Activated CD4-positive, alpha-beta T cell treated with anti-CD3 and anti-CD28 coated beads, Interleukin-2, amount 50 U/mL, for 16 hours (primary cell): ENCODE data around the gene TSTD1.

Experiments
- DNase-seq: peaks from one replicate; pipeline ENCODE4 v3.0.0-alpha.2; 2020

The TSTD1 gene, protein sequence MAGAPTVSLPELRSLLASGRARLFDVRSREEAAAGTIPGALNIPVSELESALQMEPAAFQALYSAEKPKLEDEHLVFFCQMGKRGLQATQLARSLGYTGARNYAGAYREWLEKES

DNA sequence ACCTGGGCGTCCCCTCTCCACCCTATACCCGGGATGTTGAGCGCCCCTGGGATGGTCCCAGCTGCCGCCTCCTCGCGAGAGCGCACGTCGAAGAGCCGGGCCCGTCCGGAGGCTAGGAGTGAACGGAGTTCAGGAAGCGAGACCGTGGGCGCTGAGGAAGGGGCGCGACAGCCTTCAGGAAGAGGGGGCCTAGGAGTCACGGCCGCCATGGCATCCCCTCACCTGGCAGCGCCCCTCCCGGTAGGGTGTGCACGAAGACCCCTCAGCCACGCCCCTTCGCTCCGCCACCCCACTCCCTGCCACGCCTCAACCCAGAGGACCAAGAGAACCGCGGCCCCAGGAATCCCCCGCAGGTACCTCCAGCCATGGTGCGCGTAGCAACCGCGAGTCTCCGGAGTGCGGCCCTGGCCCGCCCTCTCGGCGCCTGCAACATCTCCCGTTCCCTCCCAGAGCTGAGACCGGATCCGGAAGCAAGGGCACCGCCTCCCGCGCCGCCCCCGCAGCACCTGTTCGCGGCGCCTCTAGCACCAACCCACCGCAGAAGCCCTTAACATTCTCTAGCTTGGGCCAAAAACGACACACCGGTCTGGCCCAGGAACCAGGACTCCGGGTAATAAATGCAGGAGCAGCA lies at the start of gene TSTD1:
TSTD1 (minus strand) TSS at position 442 of the 631 bp plus-strand sequence; CDS start at position 367, 75 bp downstream.
- DNase-seq: peak; percentile 85

GRCh38 chr1:161086457-161086856 lies 47.7 kb upstream of the TSTD1 start:
- no peak for DNase-seq

DNA sequence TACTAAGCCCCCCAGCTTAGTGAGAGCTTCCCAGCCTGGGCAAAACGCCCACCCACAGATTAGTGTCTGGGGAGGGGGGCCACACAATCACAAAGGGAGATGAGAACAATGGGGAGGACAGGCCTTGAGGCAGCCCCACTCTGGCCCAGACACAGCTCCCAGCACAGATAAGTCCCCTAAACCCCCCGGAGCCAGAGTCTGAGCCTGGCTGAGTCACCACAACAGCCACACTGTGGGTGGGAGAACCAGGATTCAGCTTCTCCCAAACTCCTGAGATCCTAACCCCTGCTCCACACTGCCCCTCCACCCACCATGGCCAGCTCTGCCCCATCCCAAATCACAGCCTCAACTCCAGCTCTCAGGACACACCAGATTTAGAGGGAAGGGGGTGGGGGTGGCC lies 46.4 kb upstream of the TSTD1 start:
- no peak for DNase-seq

DNA sequence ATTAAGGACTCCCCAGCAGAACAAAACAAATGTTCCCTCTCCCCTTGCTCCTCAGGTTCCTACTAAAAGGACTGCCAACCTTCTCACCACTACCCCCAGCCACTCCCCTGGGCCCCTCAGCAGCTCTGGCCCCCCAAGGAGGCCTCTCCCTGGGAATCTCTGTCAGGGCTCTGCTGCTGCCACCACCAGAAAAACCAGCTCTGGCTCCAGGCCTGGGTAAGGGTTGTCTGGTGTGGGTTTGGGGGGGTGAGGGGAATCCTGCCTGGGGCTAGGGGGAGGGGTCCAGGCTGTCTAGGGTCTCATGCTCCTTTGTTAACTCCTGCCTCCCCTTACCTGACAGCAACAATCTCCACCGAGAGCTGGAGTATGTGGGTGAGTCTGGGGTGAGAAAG lies 45.8 kb upstream of the TSTD1 start:
- no peak for DNase-seq

DNA sequence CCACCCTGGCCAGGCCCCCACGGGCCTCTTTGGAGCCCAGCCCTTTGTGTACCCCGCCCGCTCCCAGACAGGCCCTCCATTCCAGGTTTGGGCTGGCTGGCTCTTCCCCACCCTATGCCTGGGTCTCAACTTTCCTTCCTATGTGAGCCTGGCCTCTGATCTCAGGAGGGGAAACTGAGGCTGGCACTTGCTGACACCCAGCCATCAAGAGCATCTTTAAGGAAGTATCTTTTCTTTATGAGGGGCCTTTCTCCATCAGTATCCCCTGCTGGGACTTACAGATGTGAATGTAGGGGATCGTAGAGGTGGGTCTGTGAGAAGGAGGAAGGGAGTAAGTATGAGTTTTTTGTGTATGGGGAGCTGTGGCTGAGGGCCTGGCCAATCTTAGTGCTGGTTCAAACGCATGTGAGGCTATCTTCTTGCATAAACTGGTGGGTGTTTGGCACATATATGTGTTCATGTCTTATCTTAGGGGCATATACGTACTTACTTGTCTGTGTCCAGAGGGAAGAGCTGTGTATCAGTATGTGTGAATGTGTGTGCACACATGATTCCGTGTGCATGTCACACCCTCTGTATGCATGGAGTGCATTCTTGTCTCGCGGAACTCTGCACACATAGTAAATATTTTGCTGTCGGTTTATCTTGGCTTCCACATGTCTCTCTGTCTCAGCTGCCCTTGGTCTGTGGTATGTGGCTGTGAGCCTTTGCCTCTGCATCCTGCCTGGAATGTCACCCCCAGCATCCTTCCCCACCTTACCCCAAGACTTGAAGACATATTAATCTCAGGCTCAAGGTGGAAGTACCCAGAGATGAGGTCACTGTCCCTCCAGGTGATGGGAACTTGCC lies 45.2 kb upstream of the TSTD1 start:
- DNase-seq: no peak

GRCh38 chr1:161082996-161083747 lies 44.4 kb upstream of the TSTD1 start:
- no peak for DNase-seq

DNA sequence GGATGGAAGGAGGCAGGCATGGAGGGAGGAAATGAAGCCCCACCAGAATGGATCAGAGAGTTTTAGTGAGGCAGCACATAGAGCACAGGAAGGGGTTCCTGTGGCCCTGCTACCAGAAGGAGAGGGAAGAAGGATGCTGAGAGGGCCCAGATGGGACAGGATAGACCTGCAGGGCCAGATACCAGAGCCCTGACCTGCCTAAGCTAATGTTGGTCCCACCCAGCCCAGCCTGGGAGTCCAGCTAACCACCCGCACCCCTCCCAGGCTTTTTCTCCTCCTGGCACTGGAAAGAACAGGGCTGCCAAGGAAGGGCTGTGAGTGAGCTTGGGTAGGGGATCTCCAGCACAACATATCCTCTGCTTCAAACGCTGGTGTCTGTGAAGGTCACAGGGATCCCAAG lies 43.7 kb upstream of the TSTD1 start:
- no peak for DNase-seq

GRCh38 chr1:161081519-161081918 lies 42.8 kb upstream of the TSTD1 start:
- DNase-seq: no peak

GRCh38 chr1:161080441-161081405 lies 42.0 kb upstream of the TSTD1 start:
- no peak for DNase-seq

- peak; percentile 12 for DNase-seq
Measured at GRCh38 chr1:161079436-161080110, 40.8 kb upstream of the TSTD1 start.

- no peak for DNase-seq
Measured at GRCh38 chr1:161077426-161077825, 38.7 kb upstream of the TSTD1 start.

DNA sequence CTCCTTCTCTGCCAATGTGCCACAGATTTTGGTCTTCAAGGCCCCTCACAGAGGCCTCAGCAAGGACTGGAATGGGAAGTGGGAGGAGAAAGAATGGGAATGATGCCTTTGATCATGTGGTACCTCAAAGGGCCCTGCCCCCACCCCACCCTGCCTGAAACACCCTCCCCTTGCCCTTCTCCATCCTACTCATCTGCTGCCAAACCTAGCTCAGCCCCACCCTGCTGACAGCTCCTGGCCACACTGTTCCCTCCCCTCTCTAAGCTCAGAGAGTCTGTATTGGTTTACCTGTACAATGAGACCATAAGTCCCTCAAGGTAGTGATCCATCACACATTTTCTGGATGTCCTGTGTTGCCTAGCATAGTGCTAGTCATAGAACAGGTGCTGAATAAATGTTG lies 37.6 kb upstream of the TSTD1 start:
- DNase-seq: no peak

GRCh38 chr1:161074676-161075368 lies 36.1 kb upstream of the TSTD1 start:
- DNase-seq: no peak

GRCh38 chr1:161073474-161074121 lies 34.8 kb upstream of the TSTD1 start:
- no peak for DNase-seq

DNA sequence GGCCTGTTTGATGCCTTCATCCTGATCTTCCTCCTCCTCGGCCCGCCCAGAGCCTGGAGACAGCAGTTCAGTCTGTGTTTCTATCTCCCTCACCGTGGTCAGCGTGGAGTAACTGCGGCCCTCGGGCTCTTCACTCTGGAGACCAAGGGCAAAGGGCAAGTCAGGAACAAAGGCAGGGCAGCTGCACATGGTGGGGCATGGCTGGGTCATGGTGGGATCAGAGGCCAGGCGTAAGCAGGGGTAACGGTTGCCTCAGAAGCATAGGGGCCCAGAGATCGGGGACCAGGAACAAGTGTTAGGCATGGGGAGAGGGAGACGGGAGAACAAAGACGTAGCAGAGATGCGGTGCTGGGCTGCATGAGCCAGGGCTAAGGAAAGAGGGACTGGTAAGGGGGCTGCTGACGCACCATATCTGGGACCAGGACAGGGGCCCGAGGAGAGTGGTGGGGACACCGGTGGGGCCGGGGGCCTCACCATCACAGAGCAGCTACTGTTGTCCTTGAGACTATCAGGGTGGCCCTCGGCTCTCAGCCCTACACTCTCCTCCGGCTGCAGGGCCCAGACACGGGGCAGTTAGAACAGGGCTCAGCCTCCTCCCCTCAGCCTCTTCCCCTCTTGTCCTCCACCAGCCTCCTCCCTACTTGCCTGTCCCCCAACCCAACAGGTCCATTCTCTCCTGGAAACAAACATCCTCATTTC lies 34.1 kb upstream of the TSTD1 start:
- DNase-seq: no peak

- DNase-seq: peak; percentile 45
Measured at GRCh38 chr1:161071886-161072371, 33.2 kb upstream of the TSTD1 start.

DNA sequence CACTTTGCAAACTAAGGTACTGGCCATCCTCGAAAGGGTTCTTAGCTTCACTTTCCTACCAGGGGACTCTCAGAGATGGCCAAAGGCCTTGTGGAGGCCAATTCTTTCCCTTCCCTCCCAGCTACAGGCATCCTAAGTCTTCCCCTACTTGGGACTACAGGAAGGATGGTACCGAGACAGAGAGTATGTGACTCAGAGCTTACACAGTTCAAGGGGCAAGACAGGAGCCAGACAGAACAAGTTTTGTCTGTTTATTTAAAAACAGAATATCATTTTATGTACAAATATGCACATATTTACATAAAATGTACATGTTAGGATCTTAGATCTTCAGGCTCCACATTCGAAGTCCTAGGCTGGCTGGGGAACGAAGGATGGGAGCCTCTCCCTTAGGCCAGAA lies 32.0 kb upstream of the TSTD1 start:
- DNase-seq: no peak

DNA sequence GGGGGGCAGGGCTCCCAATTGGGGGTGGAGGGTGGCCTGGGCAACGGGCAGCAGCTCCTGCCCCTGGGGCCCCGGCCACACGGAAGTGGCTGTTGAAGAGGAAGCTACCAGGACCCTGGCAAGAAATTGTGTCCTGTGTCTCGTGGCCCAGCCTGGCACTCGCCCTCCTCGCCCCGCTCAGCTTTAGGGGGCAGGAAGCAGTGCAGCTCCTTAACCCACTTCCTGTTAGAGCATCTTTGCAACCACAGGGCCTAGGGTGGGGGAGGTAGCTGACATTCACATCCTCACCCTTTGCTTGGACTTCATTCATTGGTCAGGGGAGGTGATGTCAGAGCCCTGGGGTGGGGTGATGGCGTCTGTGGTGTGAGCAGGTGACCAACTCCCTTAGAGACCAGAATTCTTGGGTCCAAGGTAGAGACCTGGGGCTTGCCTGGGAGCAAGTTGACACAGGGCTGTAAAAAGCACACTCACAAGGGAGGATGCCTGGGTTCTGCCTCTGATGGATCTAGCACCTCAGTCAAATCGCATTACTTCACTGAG lies 31.0 kb upstream of the TSTD1 start, which contains the start of gene ARHGAP30:
ARHGAP30 (minus strand) TSS at position 161 of the 540 bp plus-strand sequence. CDS start 267 bp downstream, outside the sequence.
- peak; percentile 97 for DNase-seq

DNA sequence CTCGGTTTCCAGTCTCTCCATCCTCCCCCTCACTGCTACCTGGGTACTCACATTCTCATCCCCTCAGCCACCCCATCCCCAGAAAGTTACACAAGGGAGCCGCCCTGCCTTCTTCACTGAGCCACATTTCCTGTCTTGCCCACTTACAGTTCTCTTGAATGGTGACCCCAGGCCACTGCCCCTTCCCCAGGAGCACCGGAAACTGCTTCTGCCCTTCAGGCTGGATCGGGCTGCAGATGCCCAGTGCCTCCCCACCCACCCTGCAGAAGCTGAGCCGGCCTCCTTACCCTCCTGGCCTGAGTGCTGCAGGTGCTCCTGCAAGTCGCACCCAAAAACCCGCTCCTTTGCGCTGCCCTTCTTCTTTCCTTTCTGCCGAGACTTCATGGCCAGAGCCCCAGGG lies 30.5 kb upstream of the TSTD1 start:
- peak; percentile 24 for DNase-seq
